Ovary (tissue), 9 donors: ENCODE results near the gene TRIO. TPM values are rescaled to one million over a fixed set of nuclear protein-coding genes. Genes with fewer than 3 reads are reported as not detected.

Experiments used
- DNase-seq, 5 donors: peaks; one replicate each; pipeline ENCODE4 v3.0.0-alpha.2; 2019 to 2020
- H3K27ac ChIP-seq, 2 donors: fragments of 200-600 bp; one replicate each; pipeline versions ENCODE4 v1.5.1 to v1.8.0; 2019 to 2022
- H3K27me3 ChIP-seq: fragments of 200-600 bp; one replicate; pipeline ENCODE4 v1.8.0; 2022
- H3K36me3 ChIP-seq: fragments of 200-600 bp; sonication (generic); one replicate; pipeline ENCODE4 v1.5.1; 2019
- H3K4me1 ChIP-seq: one replicate; pipeline ENCODE4 v1.8.1; 2013; ENCODE audit warnings: mild to moderate bottlenecking, moderate library complexity; ENCODE audit not compliant: insufficient read depth
- H3K4me3 ChIP-seq: fragments of 200-600 bp; sonication (generic); one replicate; pipeline ENCODE4 v1.5.1; 2017
- H3K9me3 ChIP-seq, 2 donors: fragments of 200-600 bp in 1 of 2; sonication (generic) in 1 of 2; one replicate each; pipeline versions ENCODE4 v1.5.1 to v1.8.1; 2013 to 2019; ENCODE audit warnings: mild to moderate bottlenecking in 1 of 2, moderate library complexity in 1 of 2
- CTCF ChIP-seq, 3 donors: fragments of 450-650 bp in 2 of 3; fragments of 200-600 bp in 1 of 3; IDR thresholded peaks; one replicate each; pipeline versions ENCODE4 v1.5.1 to v1.8.0; 2016 to 2022; ENCODE audit warnings: antibody characterized with exemption in 3 of 3, mild to moderate bottlenecking in 1 of 3
- EP300 ChIP-seq: sonication (generic); formaldehyde crosslinking; IDR thresholded peaks from one replicate; pipeline ENCODE4 v1.6.1; 2017; ENCODE audit warnings: antibody characterized with exemption
- POLR2A ChIP-seq: fragments of 450-650 bp; IDR thresholded peaks from one replicate; pipeline ENCODE4 v1.6.1; 2017; ENCODE audit warnings: antibody characterized with exemption, mild to moderate bottlenecking, moderate library complexity
- WGBS, 3 donors: extraction: QIAGEN DNeasy Blood & Tissue Kit in 1 of 3; methylation state at CpG; one replicate each; pipeline versions ENCODE4 v1.1.5 to v1.1.7; 2013 to 2017; 5-methylcytosine and 5-hydroxymethylcytosine counted together
- intact Hi-C, 4 donors: fragments of 100-400 bp; cut with DNase I; formaldehyde crosslinking; loops; one replicate each; pipeline versions ENCODE4 v1.11.0 to v1.15.1; 2022 to 2023
- polyA plus RNA-seq, 2 donors: library from polyadenylated mRNA; stranded (reverse); fragments of 200-250 nt in 1 of 2; fragments of 350-450 nt in 1 of 2; fragmentation: Illumina TruSeq in 1 of 2; extraction: RNeasy Lipid Tissue Mini Kit (QIAGEN cat#74804) in 1 of 2; gene quantifications; one replicate each; pipeline ENCODE4 v1.2.3, GENCODE V29; 2013 to 2014
- total RNA-seq, 7 donors: library from RNA; depleted of rRNA in 2 of 7; stranded (reverse); fragments of >200 nt in 2 of 7; fragmentation: NEBNext Ultra II Directional in 3 of 7; extraction: Animal tissue kit (Norgen Biotek cat#: 25700) in 3 of 7; gene quantifications; one replicate each; pipeline versions ENCODE4 v1.1.0 to v1.2.4, GENCODE V29; 2016 to 2023
- donor health status: DM: no; HTN: no; CAD: no; lungs with moderate emphysema.
- donor health status: DM: no; HTN: no; CAD: no.
- donor health status: Bipolar disorder and iron deficiency.
- donor health status: DM: yes; HTN: yes; CAD: no.
- donor health status: DM: no; HTN: no; CAD: no.
- donor health status: DM: yes; HTN: yes; CAD: no.

Gene TRIO
- total and polyA plus RNA-seq, 9 donors = 58.4 to 268 (median 125) TPM

- WGBS, 3 donors = 25 to 60% (median 48%) methylated on average over 3 of the region's 3 CpGs
- peak in 1 of 5 donors; percentile 45 for DNase-seq
- Histone ChIP-seq H3K27ac (peak overlapping the region in 1 of 2 donors; percentile 17), H3K4me3 (no peak overlapping the region), H3K27me3 (no peaks in the 10 kb centered on the region), H3K36me3 (no peaks in the 10 kb centered on the region), H3K9me3 (no peaks in the 10 kb centered on the region), H3K4me1 (peaks cover 2% of the 10 kb centered on the region)
- TF ChIP-seq POLR2A (no peak), EP300 (no peak), CTCF (IDR thresholded peaks at IDR 0.05) (no peak)
- intact Hi-C loops = loop anchor here in 2 of 4 donors (1.0 to 5.0 kb wide), 2 partner anchors 33 to 185 kb away; partner anchors contain the start of gene OTULINL (in 1 of the 2)
Measured at GRCh38 chr5:14397717-14398116, 254.6 kb downstream of the TRIO start.

- 52 to 58% (median 55%) methylated on average over 4 of the region's 4 CpGs for WGBS, 3 donors
- H3K27ac ChIP-seq = no peak overlapping the region
- DNase-seq = no peak
Measured at GRCh38 chr5:14399054-14399692, 256.0 kb downstream of the TRIO start.

GRCh38 chr5:14400085-14400484 is 256.9 kb downstream of the TRIO start:
- Histone ChIP-seq H3K9me3 (no peaks in the 10 kb centered on the region), H3K4me1 (peaks cover 2% of the 10 kb centered on the region), H3K27me3 (no peaks in the 10 kb centered on the region), H3K4me3 (no peak overlapping the region), H3K27ac (no peak overlapping the region), H3K36me3 (no peaks in the 10 kb centered on the region)
- intact Hi-C loops = loop anchor here in 1 of 4 donors (10.0 kb wide), 1 partner anchor 55 kb away; no protein-coding TSS in a partner anchor
- no peak for DNase-seq
- 42 to 63% (median 47%) methylated on average over 2 of the region's 2 CpGs for WGBS, 3 donors
- TF ChIP-seq EP300 (no peak), CTCF (IDR thresholded peaks at IDR 0.05) (no peak), POLR2A (no peak)

More at GRCh38 chr5:14399054-14399692, 256.0 kb downstream of the TRIO start:
- no peaks in the 10 kb centered on the region for H3K36me3 ChIP-seq
- TF ChIP-seq POLR2A (no peak), CTCF (IDR thresholded peaks at IDR 0.05) (peak in 2 of 3 donors; percentile 42 to 59)
- no peaks in the 10 kb centered on the region for H3K9me3 ChIP-seq
- peaks cover 2% of the 10 kb centered on the region for H3K4me1 ChIP-seq
- H3K4me3 ChIP-seq = no peak overlapping the region
- H3K27me3 ChIP-seq = no peaks in the 10 kb centered on the region
- intact Hi-C loops = loop anchor here in 1 of 4 donors (5.0 kb wide), 1 partner anchor 183 kb away; the partner anchor contains the start of gene OTULINL

DNA sequence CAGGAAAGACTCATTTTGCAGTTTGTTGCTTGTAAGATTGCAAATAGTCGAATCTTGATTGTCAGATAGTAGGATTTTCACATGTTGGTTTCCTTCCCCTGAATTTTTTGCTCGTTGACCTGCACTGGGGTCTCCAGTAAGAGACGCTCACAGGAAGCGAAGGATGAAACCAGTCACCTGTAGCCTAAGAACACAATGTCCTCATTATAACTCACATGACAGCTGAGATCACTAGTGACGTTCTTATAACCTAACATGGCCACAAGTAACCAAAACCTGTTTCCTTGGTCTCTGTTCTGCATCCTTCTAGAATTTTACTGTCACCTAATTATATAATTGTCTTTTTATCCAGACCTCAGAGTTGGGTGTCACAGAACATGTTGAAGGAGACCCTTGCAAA is 257.5 kb downstream of the TRIO start:
- H3K9me3 ChIP-seq = no peaks in the 10 kb centered on the region
- no peaks in the 10 kb centered on the region for H3K27me3 ChIP-seq
- H3K27ac ChIP-seq = no peak overlapping the region
- no peak for DNase-seq
- peaks cover 2% of the 10 kb centered on the region for H3K4me1 ChIP-seq
- no peak overlapping the region for H3K4me3 ChIP-seq
- H3K36me3 ChIP-seq = no peaks in the 10 kb centered on the region
- WGBS, 3 donors = 90 to 95% (median 92%) methylated on average over 5 of the region's 5 CpGs
- intact Hi-C loops = loop anchor here in 1 of 4 donors (10.0 kb wide), 1 partner anchor 54 kb away; no protein-coding TSS in a partner anchor
- TF ChIP-seq CTCF (IDR thresholded peaks at IDR 0.05) (no peak), POLR2A (no peak), EP300 (no peak)
